Erythroblast (primary cell): ENCODE results near the gene SPSB1.

Experiments
- GATA1 ChIP-seq: IDR thresholded peaks from 2 replicates; pipeline ENCODE4 v1.6.1; 2011; ENCODE audit warnings: low read depth, mild to moderate bottlenecking, control low read depth, low read length, moderate library complexity
- POLR2A ChIP-seq: IDR thresholded peaks from 2 replicates; pipeline ENCODE4 v1.6.1; 2011; ENCODE audit warnings: mild to moderate bottlenecking, low read length

DNA sequence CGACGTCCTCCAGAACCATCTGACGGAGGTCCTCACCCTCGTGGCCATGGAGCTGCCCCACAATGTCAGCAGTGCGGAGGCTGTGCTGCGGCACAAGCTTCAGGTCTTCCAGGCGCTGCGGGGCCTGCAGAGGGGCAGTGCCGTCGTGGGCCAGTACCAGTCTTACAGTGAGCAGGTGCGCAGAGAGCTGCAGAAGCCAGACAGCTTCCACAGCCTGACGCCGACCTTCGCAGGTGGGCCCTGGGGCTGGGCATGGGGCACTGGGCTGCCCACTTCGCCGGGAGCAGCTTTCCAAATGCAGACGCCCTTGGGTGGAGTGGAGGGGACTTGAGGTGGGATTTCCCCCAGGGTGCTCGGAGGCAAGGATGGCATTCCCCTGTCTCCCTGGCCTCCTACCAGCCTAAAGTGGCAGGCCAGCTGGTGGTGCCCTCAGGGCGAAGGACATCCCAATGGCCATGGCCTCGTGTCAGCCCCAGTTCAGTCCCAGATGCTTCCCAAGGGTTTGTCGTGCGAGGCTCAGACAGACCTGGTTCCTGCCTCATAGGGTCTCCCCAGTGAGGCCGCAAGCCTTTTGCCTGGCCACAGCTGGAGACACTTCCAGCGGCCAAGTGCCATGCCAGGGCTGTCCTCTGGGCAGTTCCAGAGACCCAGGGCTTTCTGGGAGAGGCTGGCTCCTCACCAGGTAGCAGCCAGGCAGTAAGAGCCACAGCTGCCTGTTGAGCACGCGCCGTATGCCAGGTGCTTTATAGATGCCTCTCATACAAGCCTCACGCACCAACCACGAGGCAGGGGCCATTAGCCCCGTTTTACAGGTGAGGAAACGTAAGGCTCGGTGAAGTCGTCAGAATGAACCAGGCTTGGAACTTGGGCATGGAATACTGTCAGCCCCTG, 30.4 kb upstream of the SPSB1 start:
- TF ChIP-seq POLR2A (no peak), GATA1 (no peak)
